Bronchial epithelial cell (primary cell): Measurements from ENCODE around the gene SLC25A36. TPM values are rescaled to one million over a fixed set of nuclear protein-coding genes. Genes with fewer than 3 reads are reported as not detected.
"Not testable (repeated sequence)": the region's sequence is repeated elsewhere in the genome, so short reads cannot be mapped to it uniquely, and the experiment has no call there.

Source experiments
- DNase-seq: peaks from one replicate; pipeline ENCODE4 v3.0.0-alpha.2; 2010; ENCODE audit warnings: low read depth
- FAIRE-seq: peaks from 2 replicates; lab custom pipeline; 2011; peaks lifted over from hg19 to GRCh38; lab: Jason Lieb, UNC
- H3K27me3 ChIP-seq: 2 replicates; pipeline ENCODE4 v1.5.1; 2011; ENCODE audit warnings: low read length; ENCODE audit not compliant: control insufficient read depth, insufficient read depth
- H3K36me3 ChIP-seq: 2 replicates; pipeline ENCODE4 v1.5.1; 2011; ENCODE audit warnings: low read length; ENCODE audit not compliant: control insufficient read depth, insufficient read depth
- H3K4me3 ChIP-seq: 2 replicates; pipeline ENCODE4 v1.5.1; 2011; ENCODE audit warnings: mild to moderate bottlenecking, low read depth, low read length, control low read depth
- CTCF ChIP-seq: IDR thresholded peaks from 2 replicates; pipeline ENCODE4 v1.5.1; 2011; ENCODE audit warnings: mild to moderate bottlenecking, moderate library complexity, low read length, control low read depth, inconsistent platforms; ENCODE audit not compliant: insufficient read depth, severe bottlenecking
- total RNA-seq: library from RNA; depleted of rRNA; stranded (reverse); fragments of >200 nt; gene quantifications from 2 replicates; pipeline ENCODE4 v1.2.1, GENCODE V29; 2014

SLC25A36 gene
- total RNA-seq, 1 donor from 2014 or later: 166 TPM

DNA sequence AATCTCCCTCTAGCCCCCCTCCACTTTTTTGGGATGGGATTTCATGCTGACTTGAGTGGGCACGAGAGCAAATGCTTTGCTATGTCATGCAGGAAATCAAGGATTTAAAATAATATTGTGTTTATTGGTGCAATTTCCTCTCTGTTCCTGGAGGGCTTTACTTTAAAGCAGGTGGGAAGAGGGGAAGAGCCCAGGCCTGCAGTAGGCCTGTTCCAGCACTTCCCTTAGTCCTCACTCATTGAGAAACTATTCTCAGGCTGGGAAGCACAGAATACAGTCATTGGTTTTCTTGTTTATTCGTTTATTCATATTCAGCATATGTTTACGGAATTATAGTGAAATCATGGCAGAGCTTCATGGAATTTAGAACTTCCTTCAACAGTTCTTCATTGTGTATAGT is 67.9 kb downstream of the SLC25A36 start:
- no peaks in the 10 kb centered on the region for H3K27me3 ChIP-seq
- H3K36me3 ChIP-seq: no peaks in the 10 kb centered on the region
- H3K4me3 ChIP-seq: no peak overlapping the region
- no peak for FAIRE-seq
- peak; percentile 79 for DNase-seq
- no peak for TF ChIP-seq CTCF

GRCh38 chr3:141011232-141011996 is 69.8 kb downstream of the SLC25A36 start:
- no peaks in the 10 kb centered on the region for H3K36me3 ChIP-seq
- FAIRE-seq (no peak), DNase-seq (peak; percentile 51)
- peak; percentile 95 for TF ChIP-seq CTCF
- H3K4me3 ChIP-seq: no peak overlapping the region
- H3K27me3 ChIP-seq: no peaks in the 10 kb centered on the region

DNA sequence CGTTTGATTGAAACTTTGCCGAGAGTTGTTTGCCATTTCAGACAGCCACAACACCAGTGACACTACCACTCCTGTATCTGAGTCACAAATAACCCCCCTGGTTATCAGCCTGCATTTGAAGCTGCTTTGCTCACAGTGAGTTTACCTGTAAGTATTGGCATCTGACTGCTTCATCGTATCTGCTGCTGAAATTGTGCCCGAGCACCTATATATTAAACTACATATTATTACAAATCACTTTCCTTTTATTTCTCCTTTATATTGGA is 70.3 kb downstream of the SLC25A36 start:
- DNase-seq: no peak
- Histone ChIP-seq H3K4me3 (no peak overlapping the region), H3K27me3 (no peaks in the 10 kb centered on the region), H3K36me3 (no peaks in the 10 kb centered on the region)
- FAIRE-seq: no peak
- TF ChIP-seq CTCF: no peak

GRCh38 chr3:141012571-141012970 is 70.9 kb downstream of the SLC25A36 start:
- no peaks in the 10 kb centered on the region for H3K27me3 ChIP-seq
- no peak for FAIRE-seq
- no peaks in the 10 kb centered on the region for H3K36me3 ChIP-seq
- no peak for DNase-seq
- no peak overlapping the region for H3K4me3 ChIP-seq
- TF ChIP-seq CTCF: no peak

- DNase-seq: peak; percentile 59
- no peak for TF ChIP-seq CTCF
- Histone ChIP-seq H3K4me3 (no peak overlapping the region), H3K36me3 (no peaks in the 10 kb centered on the region), H3K27me3 (no peaks in the 10 kb centered on the region)
- FAIRE-seq: no peak
Measured at GRCh38 chr3:141015481-141015880, 73.8 kb downstream of the SLC25A36 start.

GRCh38 chr3:141017366-141018322 is 76.0 kb downstream of the SLC25A36 start:
- not testable (repeated sequence) for H3K27me3 ChIP-seq, H3K4me3 ChIP-seq, H3K36me3 ChIP-seq, DNase-seq, FAIRE-seq
